ENCODE data around the gene MAP4K2. TPM values are rescaled to one million over a fixed set of nuclear protein-coding genes. Genes with fewer than 3 reads are reported as not detected.
A peak's percentile ranks its signal among the peaks of the same experiment; 100 is the strongest.

Gene MAP4K2
- total and polyA plus RNA-seq, 7 experiments from 2014 or later, result 40.7 to 130 (median 76.1) TPM

DNA sequence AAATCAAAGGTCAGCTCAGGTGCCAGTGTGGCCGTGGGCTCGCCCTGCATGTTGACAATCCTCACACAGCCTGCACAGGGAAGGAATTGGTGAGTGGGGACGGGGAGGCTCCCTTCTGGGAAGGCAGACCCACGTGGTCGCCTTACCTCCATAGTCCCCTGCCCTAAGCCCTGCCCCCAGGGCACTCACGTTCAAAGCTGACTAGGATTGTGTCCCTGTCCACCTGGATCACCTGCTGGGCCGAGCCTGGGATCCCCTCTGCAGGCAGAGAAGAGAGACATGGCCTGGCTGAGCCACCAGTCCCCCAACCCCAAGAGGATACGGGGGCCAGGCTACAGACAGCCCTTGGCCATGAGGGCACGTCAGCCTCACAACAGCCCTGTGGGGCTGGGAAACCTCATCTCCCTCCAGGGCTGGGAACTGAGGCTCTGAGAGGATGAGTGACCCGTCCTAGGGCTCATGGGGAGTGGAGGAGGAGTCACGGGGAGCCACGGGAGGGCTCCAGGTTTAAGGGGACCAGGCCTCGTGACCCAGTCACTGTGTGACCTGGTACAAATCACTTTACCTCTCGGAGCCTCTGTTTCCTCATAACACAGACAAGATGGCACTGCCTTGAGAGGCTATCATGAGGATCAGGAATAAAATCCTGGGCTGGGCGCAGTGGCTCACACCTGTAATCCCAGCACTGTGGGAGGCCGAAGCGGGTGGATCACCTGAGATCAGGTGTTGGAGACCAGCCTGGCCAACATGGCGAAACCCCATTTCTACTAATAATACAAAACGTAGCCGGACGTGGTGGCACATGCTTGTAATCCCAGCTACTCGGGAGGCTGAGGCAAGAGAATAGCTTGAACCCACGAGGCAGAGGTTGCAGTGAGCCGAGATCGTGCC lies 12.6 kb downstream of the MAP4K2 start:
- no peak overlapping the region for H3K4me3 Mint-ChIP-seq
- Histone ChIP-seq H3K4me3 (ENCODE audit: low read length) (no peak overlapping the region), H3K27me3 (ENCODE audit: control insufficient read depth in 2 of 2, insufficient read depth in 2 of 2, low read length in 2 of 2) (no peaks in the 10 kb centered on the region), H3K4me1 (ENCODE audit: control insufficient read depth in 2 of 2, insufficient read depth in 2 of 2, low read length in 2 of 2) (peaks cover 0 to 15% of the 10 kb centered on the region in 2 donors), H3K9me3 (ENCODE audit: control insufficient read depth in 2 of 3, low read length in 3 of 3) (no peaks in the 10 kb centered on the region), H3K36me3 (ENCODE audit: control insufficient read depth in 2 of 3, insufficient read depth in 3 of 3, low read length in 3 of 3) (peaks cover 0 to 48% (median 0%) of the 10 kb centered on the region in 3 experiments), H3K27ac (ENCODE audit: low read depth, low read length) (peak overlapping the region; percentile 6)
- H3K27me3 Mint-ChIP-seq, result no peaks in the 10 kb centered on the region
- H3K36me3 Mint-ChIP-seq, result peaks cover 0 to 11% (median 4%) of the 10 kb centered on the region in 5 donors
- H3K27ac Mint-ChIP-seq, result peak overlapping the region in 2 of 9 donors; percentile 48 to 51
- ATAC-seq (no peak), DNase-seq (no peak)
- POLR2A ChIA-PET, result interaction anchor here (1.4 to 1.5 kb wide), 2 partner anchors 12 to 13 kb away, joined by 4 to 5 read pairs; partner anchors contain the start of genes MAP4K2 and SF1
- intact Hi-C loops (cut with micrococcal nuclease), result no loop called here
- peaks cover 0 to 1% (median 0%) of the 10 kb centered on the region in 11 donors for H3K9me3 Mint-ChIP-seq
- CTCF ChIA-PET, result no interaction called here
- H3K4me1 Mint-ChIP-seq, result peaks cover 16 to 32% (median 22%) of the 10 kb centered on the region in 7 donors

DNA sequence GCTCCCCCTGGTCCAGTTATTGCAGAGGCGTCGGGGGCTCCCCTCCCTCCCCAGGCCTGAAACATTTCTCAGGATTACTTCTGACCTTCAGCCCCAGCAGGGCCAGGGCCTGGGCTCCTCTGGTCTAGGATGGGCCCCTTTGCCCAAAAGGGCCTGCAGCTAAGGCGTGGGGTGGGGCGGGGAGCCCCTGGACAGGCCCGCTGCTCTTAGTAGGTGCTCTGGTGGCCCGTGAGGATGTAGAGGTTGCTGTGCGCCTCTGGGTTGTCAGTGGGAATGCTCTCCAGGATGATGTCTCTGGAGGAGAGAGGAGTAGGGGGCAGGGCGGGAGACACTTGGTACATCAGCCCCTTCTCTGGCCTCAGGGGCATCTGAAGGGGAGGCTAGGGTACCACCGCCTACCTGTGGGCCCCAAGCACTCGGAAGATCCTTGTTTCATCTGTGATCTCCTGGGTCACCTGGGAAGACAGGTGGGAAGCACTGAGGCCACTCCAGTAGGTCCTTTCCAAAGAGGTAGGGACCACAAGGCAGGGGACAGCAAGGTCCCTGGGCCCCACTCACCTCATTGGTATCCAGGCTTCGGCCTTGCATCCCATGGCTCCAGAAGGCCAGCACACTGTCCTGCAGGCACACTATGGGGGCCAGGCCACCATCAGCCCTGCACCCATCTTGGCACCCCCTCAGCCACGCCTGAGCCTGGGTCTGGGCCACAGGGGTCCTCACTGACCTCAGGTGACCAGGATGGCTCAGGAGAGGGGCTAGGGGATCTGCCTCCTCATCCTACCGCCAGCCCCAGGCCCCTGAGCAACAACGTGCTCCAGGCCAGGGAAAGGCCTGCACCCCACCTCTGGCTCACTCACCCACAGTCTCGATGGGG lies 13.4 kb downstream of the MAP4K2 start:
- POLR2A ChIA-PET, result interaction anchor here (1.4 to 5.4 kb wide), 5 partner anchors 11 to 45 kb away, joined by 4 to 31 read pairs (median 17); partner anchors contain the start of genes MAP4K2, RASGRP2 and SF1
- Histone ChIP-seq H3K4me1 (ENCODE audit: control insufficient read depth in 2 of 2, insufficient read depth in 2 of 2, low read length in 2 of 2) (peaks cover 0 to 15% of the 10 kb centered on the region in 2 donors), H3K4me3 (ENCODE audit: low read length) (no peak overlapping the region), H3K27me3 (ENCODE audit: control insufficient read depth in 2 of 2, insufficient read depth in 2 of 2, low read length in 2 of 2) (no peaks in the 10 kb centered on the region), H3K9me3 (ENCODE audit: control insufficient read depth in 2 of 3, low read length in 3 of 3) (no peaks in the 10 kb centered on the region), H3K36me3 (ENCODE audit: control insufficient read depth in 2 of 3, insufficient read depth in 3 of 3, low read length in 3 of 3) (peaks cover 0 to 45% (median 0%) of the 10 kb centered on the region in 3 experiments), H3K27ac (ENCODE audit: low read depth, low read length) (peak overlapping the region; percentile 6)
- DNase-seq, result no peak
- Mint-ChIP-seq H3K4me1 (peaks cover 12 to 27% (median 17%) of the 10 kb centered on the region in 7 donors), H3K27me3 (no peaks in the 10 kb centered on the region), H3K36me3 (peaks cover 0 to 11% (median under 1%) of the 10 kb centered on the region in 5 donors), H3K9me3 (peaks cover 0 to under 1% (median 0%) of the 10 kb centered on the region in 11 donors), H3K27ac (peak overlapping the region in 2 of 9 donors; percentile 38 to 48), H3K4me3 (no peak overlapping the region)
- intact Hi-C loops (cut with micrococcal nuclease), result no loop called here
- CTCF ChIA-PET, result interaction anchor here (0.8 kb wide), 1 partner anchor 89 kb away, joined by 5 read pairs; no protein-coding TSS in a partner anchor
- no peak for ATAC-seq

DNA sequence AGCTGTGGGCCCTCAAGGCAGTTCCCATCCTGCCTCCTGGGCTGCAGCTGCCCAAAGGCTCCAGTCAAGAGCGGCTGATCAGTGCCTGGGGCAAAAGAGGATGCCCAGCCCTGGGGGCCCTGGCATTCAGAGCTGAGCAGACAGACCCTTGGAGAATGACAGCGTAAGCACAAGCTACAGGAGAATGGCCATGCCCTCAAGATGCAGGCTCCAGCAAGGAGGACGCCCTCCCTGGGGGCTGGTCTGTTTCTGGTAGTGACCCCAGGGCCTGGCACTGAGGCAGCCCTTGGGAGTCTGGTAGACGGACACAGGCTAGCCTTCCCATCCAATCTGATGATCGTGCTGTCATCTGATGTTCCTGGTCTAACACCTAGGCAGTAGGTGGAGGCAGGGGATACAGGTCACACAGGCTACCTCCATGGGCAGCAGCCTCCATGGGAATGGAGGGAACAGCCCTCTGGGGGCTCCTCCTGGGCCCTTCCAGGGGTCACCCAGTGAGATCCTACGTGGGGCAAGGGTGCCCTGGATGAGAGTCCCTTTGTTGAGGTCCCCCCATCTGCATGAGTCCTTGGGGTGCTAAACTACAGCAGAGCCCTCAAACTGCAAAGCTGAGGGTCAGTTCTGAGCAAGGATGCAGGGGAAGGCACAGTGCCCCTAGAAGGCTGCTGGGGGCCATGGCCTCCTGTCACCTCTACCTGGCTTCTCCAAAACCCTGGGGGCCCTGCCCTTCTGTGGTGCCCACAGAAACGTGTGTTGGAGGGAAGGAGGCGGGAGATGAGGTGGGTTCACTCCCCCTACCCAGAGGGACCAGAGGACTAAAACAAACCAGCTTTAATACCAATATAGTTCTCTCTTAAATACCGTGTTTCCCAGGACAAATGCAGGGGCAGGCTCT lies 14.4 kb downstream of the MAP4K2 start:
- ATAC-seq (no peak), DNase-seq (no peak)
- H3K4me3 ChIP-seq (ENCODE audit: low read length), result no peak overlapping the region
- H3K36me3 ChIP-seq (ENCODE audit: control insufficient read depth in 2 of 3, insufficient read depth in 3 of 3, low read length in 3 of 3), result peaks cover 0 to 39% (median 0%) of the 10 kb centered on the region in 3 experiments
- H3K9me3 ChIP-seq (ENCODE audit: control insufficient read depth in 2 of 3, low read length in 3 of 3), result no peaks in the 10 kb centered on the region
- Mint-ChIP-seq H3K4me3 (no peak overlapping the region), H3K9me3 (no peaks in the 10 kb centered on the region), H3K27ac (no peak overlapping the region), H3K4me1 (peaks cover 5 to 17% (median 10%) of the 10 kb centered on the region in 7 donors), H3K27me3 (no peaks in the 10 kb centered on the region), H3K36me3 (peaks cover 0 to 11% (median 0%) of the 10 kb centered on the region in 5 donors)
- no peaks in the 10 kb centered on the region for H3K27me3 ChIP-seq (ENCODE audit: control insufficient read depth in 2 of 2, insufficient read depth in 2 of 2, low read length in 2 of 2)
- ChIA-PET CTCF (interaction anchor here (0.6 to 1.2 kb wide), 7 partner anchors 9 to 90 kb away, joined by 3 to 7 read pairs (median 5); partner anchors contain the start of gene RASGRP2), POLR2A (interaction anchor here (1.1 to 5.4 kb wide), 5 partner anchors 10 to 65 kb away, joined by 3 to 31 read pairs (median 17); partner anchors contain the start of genes MAP4K2, RASGRP2 and SF1)
- peak overlapping the region; percentile 16 for H3K27ac ChIP-seq (ENCODE audit: low read depth, low read length)
- H3K4me1 ChIP-seq (ENCODE audit: control insufficient read depth in 2 of 2, insufficient read depth in 2 of 2, low read length in 2 of 2), result peaks cover 0 to 11% of the 10 kb centered on the region in 2 donors
- intact Hi-C loops (cut with micrococcal nuclease), result no loop called here

DNA sequence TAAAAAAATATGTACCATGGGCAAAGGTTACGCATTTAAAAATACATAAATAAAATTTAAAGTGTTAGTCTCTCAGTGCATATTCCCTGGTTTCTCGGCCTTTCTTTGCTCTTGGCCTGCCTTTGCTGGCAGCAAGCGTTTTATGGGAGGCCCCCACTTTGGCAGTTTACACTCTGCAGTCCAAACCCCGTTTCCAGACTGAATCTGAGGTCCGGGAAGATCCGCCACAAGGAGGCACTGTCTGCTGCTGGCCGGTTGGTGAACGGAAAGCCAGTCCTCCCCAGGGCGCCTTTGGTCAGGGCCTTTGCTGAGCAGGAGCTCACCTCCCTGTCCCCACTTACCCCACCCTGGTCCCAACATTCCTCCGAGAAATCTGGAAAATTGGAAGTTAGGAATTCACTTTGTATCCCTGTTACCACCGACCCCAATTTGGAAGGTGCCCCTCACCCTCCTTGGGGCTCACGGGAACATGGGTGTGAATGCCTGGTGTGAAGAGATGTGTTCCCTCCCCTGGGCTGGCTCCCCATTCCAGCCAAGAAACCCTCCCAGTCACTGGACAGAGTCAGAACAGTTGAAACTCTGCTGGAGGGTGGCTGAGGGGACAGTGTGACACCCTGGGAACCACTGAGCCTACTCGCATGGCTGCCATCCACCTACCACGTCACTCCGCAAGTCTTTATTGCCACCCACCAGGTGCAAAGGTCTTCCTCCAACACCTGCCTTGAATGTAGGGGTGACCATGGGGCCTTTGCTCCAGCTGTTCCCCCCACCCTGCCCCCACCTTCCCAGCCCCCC lies 15.3 kb downstream of the MAP4K2 start:
- ChIA-PET POLR2A (interaction anchor here (1.1 to 5.4 kb wide), 5 partner anchors 9 to 66 kb away, joined by 3 to 31 read pairs (median 17); partner anchors contain the start of genes MAP4K2, RASGRP2 and SF1), CTCF (interaction anchor here (0.6 to 1.2 kb wide), 6 partner anchors 8 to 59 kb away, joined by 3 to 7 read pairs (median 5); partner anchors contain the start of gene RASGRP2)
- intact Hi-C loops (cut with micrococcal nuclease), result loop anchor here (1.0 to 2.0 kb wide), 3 partner anchors 8 to 107 kb away; partner anchors contain the start of gene CDC42BPG (in 1 of the 2)
- DNase-seq (peak in 8 of 9 donors; percentile 28 to 65 (median 54)), ATAC-seq (peak; percentile 90)
- H3K4me1 Mint-ChIP-seq, result peaks cover 1 to 11% (median 5%) of the 10 kb centered on the region in 7 donors
- Histone ChIP-seq H3K36me3 (ENCODE audit: control insufficient read depth in 2 of 3, insufficient read depth in 3 of 3, low read length in 3 of 3) (peaks cover 0 to 37% (median 0%) of the 10 kb centered on the region in 3 experiments), H3K27me3 (ENCODE audit: control insufficient read depth in 2 of 2, insufficient read depth in 2 of 2, low read length in 2 of 2) (no peaks in the 10 kb centered on the region), H3K4me1 (ENCODE audit: control insufficient read depth in 2 of 2, insufficient read depth in 2 of 2, low read length in 2 of 2) (peaks cover 0 to 7% of the 10 kb centered on the region in 2 donors), H3K4me3 (ENCODE audit: low read length) (no peak overlapping the region), H3K9me3 (ENCODE audit: control insufficient read depth in 2 of 3, low read length in 3 of 3) (no peaks in the 10 kb centered on the region), H3K27ac (ENCODE audit: low read depth, low read length) (peak overlapping the region; percentile 16)
- peaks cover 0 to 11% (median 0%) of the 10 kb centered on the region in 5 donors for H3K36me3 Mint-ChIP-seq
- no peaks in the 10 kb centered on the region for H3K27me3 Mint-ChIP-seq
- no peak overlapping the region for H3K4me3 Mint-ChIP-seq
- H3K9me3 Mint-ChIP-seq, result no peaks in the 10 kb centered on the region
- peak overlapping the region; percentile 18 to 90 (median 74) for H3K27ac Mint-ChIP-seq

DNA sequence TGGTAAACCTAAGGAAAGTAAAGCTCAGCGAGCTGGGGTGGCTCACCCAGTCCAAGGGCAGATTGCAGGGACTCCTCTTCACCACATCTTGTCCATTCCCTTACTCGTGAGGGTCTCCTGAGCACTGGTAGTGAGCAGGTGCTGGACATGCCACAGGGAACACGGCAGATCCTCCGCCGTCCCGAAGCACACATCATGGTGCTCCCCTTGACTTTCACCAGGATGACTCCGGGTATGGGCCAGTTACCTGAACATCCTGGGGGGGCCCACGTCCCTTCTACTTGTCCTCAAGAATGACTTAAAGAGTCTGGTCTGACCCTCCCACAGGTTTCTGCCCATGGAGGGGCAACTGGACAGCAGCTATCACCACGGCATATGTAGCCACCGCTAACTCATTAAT lies 16.7 kb downstream of the MAP4K2 start:
- Mint-ChIP-seq H3K4me1 (peaks cover under 1 to 13% (median 9%) of the 10 kb centered on the region in 7 donors), H3K27ac (peak overlapping the region in 5 of 9 donors; percentile 9 to 74 (median 34)), H3K9me3 (no peaks in the 10 kb centered on the region), H3K4me3 (no peak overlapping the region), H3K36me3 (peaks cover 0 to 11% (median 0%) of the 10 kb centered on the region in 5 donors), H3K27me3 (no peaks in the 10 kb centered on the region)
- DNase-seq (no peak), ATAC-seq (no peak)
- H3K4me1 ChIP-seq (ENCODE audit: control insufficient read depth in 2 of 2, insufficient read depth in 2 of 2, low read length in 2 of 2), result peaks cover 0 to 13% of the 10 kb centered on the region in 2 donors
- peaks cover 0 to 25% (median 0%) of the 10 kb centered on the region in 3 experiments for H3K36me3 ChIP-seq (ENCODE audit: control insufficient read depth in 2 of 3, insufficient read depth in 3 of 3, low read length in 3 of 3)
- intact Hi-C loops (cut with micrococcal nuclease), result loop anchor here in 1 of 2 donors (2.0 kb wide), 1 partner anchor 58 kb away; the partner anchor contains the start of gene CDC42BPG
- no peak overlapping the region for H3K27ac ChIP-seq (ENCODE audit: low read depth, low read length)
- no peaks in the 10 kb centered on the region for H3K27me3 ChIP-seq (ENCODE audit: control insufficient read depth in 2 of 2, insufficient read depth in 2 of 2, low read length in 2 of 2)
- ChIA-PET POLR2A (interaction anchor here (0.8 to 5.4 kb wide), 9 partner anchors 8 to 67 kb away, joined by 3 to 31 read pairs (median 4); partner anchors contain the start of genes MAP4K2, RASGRP2 and SF1), CTCF (interaction anchor here (0.9 to 2.3 kb wide), 7 partner anchors 12 to 57 kb away, joined by 3 to 13 read pairs (median 3); partner anchors contain the start of gene RASGRP2)
- no peak overlapping the region for H3K4me3 ChIP-seq (ENCODE audit: low read length)
- H3K9me3 ChIP-seq (ENCODE audit: control insufficient read depth in 2 of 3, low read length in 3 of 3), result no peaks in the 10 kb centered on the region

Data from naive thymus-derived CD4-positive, alpha-beta T cell (primary cell).